HepG2 (cell line): ENCODE results near the gene ELP1. TPM values are rescaled to one million over a fixed set of nuclear protein-coding genes. Genes with fewer than 3 reads are reported as not detected.

Experiments
- ATAC-seq: fragments of 200-7000 bp; cut with Tn5 transposase; 3 replicates; pipeline ENCODE4 v1.9.1; 2020; ENCODE audit warnings: mild to moderate bottlenecking, moderate library complexity
- BruUV-seq: library from RNA; stranded (reverse); fragments of 400-500 nt; replicated peaks from 2 replicates; lab custom pipeline; 2021; lab: Mats Ljungman, UMichigan
- CTCF ChIA-PET: fragments of 300-600 bp; formaldehyde crosslinking; extraction: SDS; loops from one replicate; lab custom pipeline; 2021; ENCODE audit warnings: low total read pairs, inconsistent platforms, low intra/inter-chr PET ratio; lab: Yijun Ruan, JAX
- POLR2A ChIA-PET: fragments of 350-600 bp; sonication (Branson Sonifier 250); formaldehyde crosslinking; loops from one replicate; lab custom pipeline; 2020; ENCODE audit warnings: antibody characterized with exemption, inconsistent platforms; lab: Yijun Ruan, JAX
- DNase-seq: peaks from one replicate; pipeline ENCODE4 v3.0.0-alpha.2; 2015; ENCODE audit warnings: low spot score
- FAIRE-seq: peaks from 3 replicates; lab custom pipeline; 2011; peaks lifted over from hg19 to GRCh38; lab: Jason Lieb, UNC
- H2AFZ ChIP-seq: one replicate; pipeline ENCODE4 v1.6.1; 2011; ENCODE audit warnings: low read length, inconsistent platforms
- H3K27ac ChIP-seq: fragments of 300-600 bp; 3 replicates; pipeline ENCODE4 v1.8.0; 2011; ENCODE audit warnings: mixed run types, mild to moderate bottlenecking, mixed read lengths, low read length, inconsistent platforms; ENCODE audit not compliant: insufficient read depth; ENCODE audit errors: extremely low read length
- H3K27me3 ChIP-seq, 2 experiments: fragments of 200-600 bp in 1 of 2; 2 replicates in 1 of 2; 3 replicates in 1 of 2; pipeline versions ENCODE4 v1.6.0 to v1.8.0; 2011; ENCODE audit warnings: low read length in 2 of 2, mild to moderate bottlenecking in 2 of 2, moderate library complexity in 2 of 2, inconsistent platforms in 1 of 2; ENCODE audit not compliant: insufficient read depth in 2 of 2, control insufficient read depth in 1 of 2
- H3K36me3 ChIP-seq, 2 experiments: fragments of 200-600 bp in 1 of 2; replicated peaks in 1 of 2; 2 replicates in 1 of 2; 3 replicates in 1 of 2; pipeline versions ENCODE4 v1.5.1 to v1.8.0; 2011; ENCODE audit warnings: low read length in 2 of 2, inconsistent platforms in 1 of 2; ENCODE audit not compliant: insufficient read depth in 2 of 2, control insufficient read depth in 1 of 2
- H3K4me1 ChIP-seq: 2 replicates; pipeline ENCODE4 v1.5.1; 2012; ENCODE audit warnings: low read length, inconsistent platforms; ENCODE audit not compliant: insufficient read depth
- H3K4me2 ChIP-seq: 2 replicates; pipeline ENCODE4 v1.6.0; 2011; ENCODE audit warnings: low read depth, low read length, inconsistent platforms
- H3K4me3 ChIP-seq, 3 experiments: fragments of 200-600 bp in 1 of 3; sonication (generic), shearing (Covaris generic) in 1 of 3; replicated peaks in 1 of 3; 2 replicates each; pipeline ENCODE4 v1.5.1; 2011 to 2016; ENCODE audit warnings: low read length in 3 of 3, inconsistent platforms in 2 of 3, low read depth in 2 of 3, mild to moderate bottlenecking in 2 of 3, control low read depth in 1 of 3, mixed read lengths in 1 of 3; ENCODE audit not compliant: insufficient read depth in 1 of 3
- H3K79me2 ChIP-seq: one replicate; pipeline ENCODE4 v1.6.1; 2011; ENCODE audit warnings: low read length, inconsistent platforms; ENCODE audit not compliant: insufficient read depth
- H3K9ac ChIP-seq: 2 replicates; pipeline ENCODE4 v1.6.0; 2011; ENCODE audit warnings: mild to moderate bottlenecking, low read depth, low read length, inconsistent platforms; ENCODE audit not compliant: insufficient read depth
- H3K9me3 ChIP-seq: 2 replicates; pipeline ENCODE4 v1.5.1; 2012; ENCODE audit warnings: mild to moderate bottlenecking, low read length
- H4K20me1 ChIP-seq: 2 replicates; pipeline ENCODE4 v1.6.0; 2011; ENCODE audit warnings: inconsistent platforms, mild to moderate bottlenecking, low read length, moderate library complexity; ENCODE audit not compliant: insufficient read depth
- AFF4 ChIP-seq: sonication (generic); formaldehyde crosslinking; IDR thresholded peaks from 2 replicates; pipeline ENCODE4 v1.4.0; 2020; ENCODE audit warnings: missing genetic modification reagents
- BRD4 ChIP-seq: sonication (generic); formaldehyde crosslinking; IDR thresholded peaks from 2 replicates; pipeline ENCODE4 v1.4.0; 2020; ENCODE audit warnings: missing genetic modification reagents
- DPF2 ChIP-seq: sonication (generic); formaldehyde crosslinking; IDR thresholded peaks from 2 replicates; pipeline ENCODE4 v1.4.0; 2020; ENCODE audit warnings: mild to moderate bottlenecking, low read depth, missing genetic modification reagents, borderline replicate concordance
- E2F2 ChIP-seq: sonication (generic); formaldehyde crosslinking; IDR thresholded peaks from 2 replicates; pipeline ENCODE4 v1.4.0; 2020; ENCODE audit warnings: missing genetic modification reagents, borderline replicate concordance
- E2F5 ChIP-seq: sonication (generic); formaldehyde crosslinking; conservative IDR thresholded peaks from 2 replicates; pipeline ENCODE4 v1.4.0; 2020; ENCODE audit warnings: missing genetic modification reagents
- ERF ChIP-seq: IDR thresholded peaks from 2 replicates; pipeline ENCODE4 v1.6.1; 2018; ENCODE audit warnings: missing biosample characterization, missing genetic modification reagents
- FLYWCH1 ChIP-seq: sonication (generic); formaldehyde crosslinking; IDR thresholded peaks from 2 replicates; pipeline ENCODE4 v1.8.1; 2023; ENCODE audit warnings: mild to moderate bottlenecking, missing genetic modification reagents
- HNRNPL ChIP-seq: fragments of 200-400 bp; formaldehyde crosslinking; IDR thresholded peaks from 2 replicates; pipeline ENCODE4 v1.6.1; 2017; ENCODE audit warnings: mild to moderate bottlenecking, low read depth, low read length
- JUNB ChIP-seq: sonication (generic); formaldehyde crosslinking; IDR thresholded peaks from 2 replicates; pipeline ENCODE4 v1.8.0; 2022; ENCODE audit warnings: missing genetic modification reagents, mild to moderate bottlenecking, borderline replicate concordance
- KLF6 ChIP-seq: IDR thresholded peaks from 2 replicates; pipeline ENCODE4 v1.8.0; 2016; ENCODE audit warnings: missing biosample characterization, missing genetic modification reagents
- NFE2L1 ChIP-seq: sonication (generic); formaldehyde crosslinking; IDR thresholded peaks from 2 replicates; pipeline ENCODE4 v1.4.0; 2020; ENCODE audit warnings: missing genetic modification reagents, mild to moderate bottlenecking, borderline replicate concordance
- PHF8 ChIP-seq: sonication (generic); formaldehyde crosslinking; IDR thresholded peaks from 2 replicates; pipeline ENCODE4 v1.5.0; 2020; ENCODE audit warnings: missing genetic modification reagents
- POLR2A ChIP-seq, 2 experiments: IDR thresholded peaks; 2 replicates each; pipeline ENCODE4 v1.6.1; 2011; ENCODE audit warnings: low read depth in 2 of 2, low read length in 2 of 2, mild to moderate bottlenecking in 1 of 2, moderate library complexity in 1 of 2; ENCODE audit not compliant: insufficient read depth in 1 of 2
- RBAK ChIP-seq: sonication (generic); formaldehyde crosslinking; IDR thresholded peaks from 2 replicates; pipeline ENCODE4 v1.5.1; 2020; ENCODE audit warnings: mild to moderate bottlenecking, missing genetic modification reagents
- RFXAP ChIP-seq: sonication (generic); formaldehyde crosslinking; IDR thresholded peaks from 2 replicates; pipeline ENCODE4 v1.4.0; 2020; ENCODE audit warnings: missing genetic modification reagents, borderline replicate concordance
- SNAI1 ChIP-seq: sonication (generic); formaldehyde crosslinking; IDR thresholded peaks from 2 replicates; pipeline ENCODE4 v1.5.0; 2020; ENCODE audit warnings: mild to moderate bottlenecking, missing genetic modification reagents, borderline replicate concordance
- STAG1 ChIP-seq: sonication (generic); formaldehyde crosslinking; IDR thresholded peaks from 2 replicates; pipeline ENCODE4 v1.4.0; 2020; ENCODE audit warnings: missing genetic modification reagents
- ZNF207 ChIP-seq: fragments of 450-650 bp; IDR thresholded peaks from 2 replicates; pipeline ENCODE4 v1.6.1; 2016; ENCODE audit warnings: antibody characterized with exemption, borderline replicate concordance
- ZNF232 ChIP-seq: sonication (generic); formaldehyde crosslinking; IDR thresholded peaks from 2 replicates; pipeline ENCODE4 v1.4.0; 2020; ENCODE audit warnings: missing genetic modification reagents, borderline replicate concordance
- ZNF44 ChIP-seq: sonication (generic); formaldehyde crosslinking; IDR thresholded peaks from 2 replicates; pipeline ENCODE4 v1.5.1; 2020; ENCODE audit warnings: mild to moderate bottlenecking, missing genetic modification reagents
- WGBS: methylation state at CpG from one replicate; pipeline ENCODE4 v1.1.6; 2017; ENCODE audit warnings: low lambda C conversion rate; 5-methylcytosine and 5-hydroxymethylcytosine counted together
- in situ Hi-C: cut with HindIII; loops from 2 replicates; pipeline ENCODE4 v1.10.0; 2017; ENCODE audit warnings: low pct_unique_long_range_greater_than_20kb; ENCODE audit not compliant: extremely low pct_ligation_motif_present
- intact Hi-C: fragments of 100-400 bp; cut with micrococcal nuclease; formaldehyde crosslinking; loops from one replicate; pipeline ENCODE4 v1.10.0; 2022; ENCODE audit not compliant: unreplicated experiment
- polyA plus RNA-seq, 8 experiments: library from polyadenylated mRNA; depleted of rRNA in 3 of 8; stranded (reverse) in 7 of 8; unstranded in 1 of 8; fragments of >200 nt; fragmentation: Illumina TruSeq in 4 of 8; extraction: Trizol in 4 of 8; gene quantifications; 2 replicates each; pipeline versions ENCODE4 v1.2.1 to v1.2.3, GENCODE V29; 2011 to 2016; ENCODE audit warnings: low read depth in 4 of 8, missing spikeins in 1 of 8, mixed read lengths in 1 of 8; ENCODE audit not compliant: insufficient read depth in 1 of 8
- total RNA-seq, 5 experiments: library from RNA; depleted of rRNA; stranded (reverse); fragments of >200 nt; fragmentation: Illumina TruSeq; extraction: Trizol; gene quantifications; 2 replicates each; pipeline ENCODE4 v1.2.3, GENCODE V29; 2016; ENCODE audit warnings: low read depth in 1 of 5

ELP1 gene
- total and polyA plus RNA-seq, 2 of the 13 experiments (the other 11 are each of a cell fraction or from before 2014, with no cell fraction given): 157 to 275 TPM

- Histone ChIP-seq H4K20me1 (peaks cover 5% of the 10 kb centered on the region; the same call in 1 of the 2 replicates), H3K36me3 (peaks cover 0 to 20% of the 10 kb centered on the region in 2 experiments; a peak in 4 of 5 replicates), H3K9ac (no peak overlapping the region), H3K4me2 (no peak overlapping the region), H3K4me3 (no peak overlapping the region), H3K9me3 (no peaks in the 10 kb centered on the region), H3K4me1 (peaks cover 67% of the 10 kb centered on the region), H3K27me3 (no peaks in the 10 kb centered on the region), H2AFZ (no peak overlapping the region), H3K27ac (peak overlapping the region; percentile 39), H3K79me2 (no peaks in the 10 kb centered on the region)
- ChIA-PET POLR2A (interaction anchor here (1.2 to 2.7 kb wide), 2 partner anchors 19 to 21 kb away, joined by 8 to 11 read pairs; no protein-coding TSS in a partner anchor), CTCF (no interaction called here)
- DNase-seq (peak; percentile 29), ATAC-seq (peak; percentile 21), FAIRE-seq (peak; percentile 90)
- BruUV-seq: TSS peak; percentile 1
- intact Hi-C loops (loop anchor here (10.0 kb wide), 1 partner anchor 90 kb away; no protein-coding TSS in a partner anchor), in situ Hi-C loops (no loop called here)
- WGBS: 56% methylated on average over 3 of the region's 3 CpGs
- TF ChIP-seq SNAI1 (CRISPR knock-in tag) (no peak), ZNF207 (no peak), E2F2 (CRISPR knock-in tag) (no peak), BRD4 (no peak), RFXAP (CRISPR knock-in tag) (no peak), ERF (CRISPR knock-in tag) (no peak), RBAK (no peak), NFE2L1 (no peak), ZNF44 (CRISPR knock-in tag) (no peak), POLR2A (IDR thresholded peaks at IDR 0.05; ENCODE audit: insufficient read depth in 1 of 2, low read depth in 2 of 2, low read length in 2 of 2) (0 out of 4 replicates have a peak, but pooled peaks of 1 of the 2 experiments have one; percentile 8), ZNF232 (no peak), PHF8 (CRISPR knock-in tag) (no peak), FLYWCH1 (CRISPR knock-in tag) (no peak), AFF4 (CRISPR knock-in tag) (no peak), DPF2 (CRISPR knock-in tag) (no peak), JUNB (no peak), STAG1 (CRISPR knock-in tag) (peak; percentile 22; the same call in 1 of the 2 replicates), HNRNPL (no peak), KLF6 (CRISPR knock-in tag) (no peak), E2F5 (CRISPR knock-in tag) (no peak)
These were observed 69.5 kb downstream of the ELP1 start for GRCh38 chr9:108864446-108864845.
